HCT116 (cell line): Measurements from ENCODE around the gene ADCY2.

Source experiments
- CTCF ChIP-seq, 3 experiments: fragments of 200-600 bp in 1 of 3; sonication (generic) in 1 of 3; IDR thresholded peaks in 2 of 3; conservative IDR thresholded peaks in 1 of 3; 2 replicates each; pipeline ENCODE4 v1.5.1; 2012 to 2017; ENCODE audit warnings: low read depth in 2 of 3, low read length in 2 of 3, antibody characterized with exemption in 1 of 3, borderline replicate concordance in 1 of 3, control low read depth in 1 of 3, mild to moderate bottlenecking in 1 of 3, mixed read lengths in 1 of 3, mixed run types in 1 of 3, moderate library complexity in 1 of 3; ENCODE audit not compliant: insufficient read depth in 1 of 3
- ELF1 ChIP-seq: IDR thresholded peaks from 2 replicates; pipeline ENCODE4 v1.6.1; 2012; ENCODE audit warnings: low read depth, borderline replicate concordance
- POLR2A ChIP-seq: IDR thresholded peaks from 2 replicates; pipeline ENCODE4 v1.7.0; 2011; ENCODE audit warnings: borderline replicate concordance; ENCODE audit not compliant: insufficient read depth, insufficient read length; ENCODE audit errors: extremely low read depth
- SP1 ChIP-seq: IDR thresholded peaks from 2 replicates; pipeline ENCODE4 v1.6.1; 2012; ENCODE audit warnings: low read depth
- TCF7L2 ChIP-seq: IDR thresholded peaks from 2 replicates; pipeline ENCODE4 v1.7.0; 2011; ENCODE audit warnings: borderline replicate concordance, inconsistent platforms; ENCODE audit not compliant: insufficient read depth, insufficient read length; ENCODE audit errors: extremely low read depth
- YY1 ChIP-seq: IDR thresholded peaks from 2 replicates; pipeline ENCODE4 v1.6.1; 2011; ENCODE audit warnings: low read length, low read depth, moderate library complexity, mild to moderate bottlenecking; ENCODE audit not compliant: insufficient replicate concordance; ENCODE audit errors: extremely low read depth

- TF ChIP-seq SP1 (no peak), ELF1 (no peak), POLR2A (no peak), YY1 (no peak), TCF7L2 (no peak), CTCF (IDR thresholded peaks at IDR 0.05 in 2 of 3, conservative IDR thresholded peaks at IDR 0.05 in 1 of 3; ENCODE audit: borderline replicate concordance in 1 of 3, insufficient read depth in 1 of 3, low read depth in 2 of 3, low read length in 2 of 3) (no peak)
Observed at GRCh38 chr5:7546555-7546954, 150.6 kb downstream of the ADCY2 start.
